ENCODE results near the gene ATL3.
"Not testable (repeated sequence)": the region's sequence is repeated elsewhere in the genome, so short reads cannot be mapped to it uniquely, and the experiment has no call there.

ATL3 gene, protein sequence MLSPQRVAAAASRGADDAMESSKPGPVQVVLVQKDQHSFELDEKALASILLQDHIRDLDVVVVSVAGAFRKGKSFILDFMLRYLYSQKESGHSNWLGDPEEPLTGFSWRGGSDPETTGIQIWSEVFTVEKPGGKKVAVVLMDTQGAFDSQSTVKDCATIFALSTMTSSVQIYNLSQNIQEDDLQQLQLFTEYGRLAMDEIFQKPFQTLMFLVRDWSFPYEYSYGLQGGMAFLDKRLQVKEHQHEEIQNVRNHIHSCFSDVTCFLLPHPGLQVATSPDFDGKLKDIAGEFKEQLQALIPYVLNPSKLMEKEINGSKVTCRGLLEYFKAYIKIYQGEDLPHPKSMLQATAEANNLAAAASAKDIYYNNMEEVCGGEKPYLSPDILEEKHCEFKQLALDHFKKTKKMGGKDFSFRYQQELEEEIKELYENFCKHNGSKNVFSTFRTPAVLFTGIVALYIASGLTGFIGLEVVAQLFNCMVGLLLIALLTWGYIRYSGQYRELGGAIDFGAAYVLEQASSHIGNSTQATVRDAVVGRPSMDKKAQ

DNA sequence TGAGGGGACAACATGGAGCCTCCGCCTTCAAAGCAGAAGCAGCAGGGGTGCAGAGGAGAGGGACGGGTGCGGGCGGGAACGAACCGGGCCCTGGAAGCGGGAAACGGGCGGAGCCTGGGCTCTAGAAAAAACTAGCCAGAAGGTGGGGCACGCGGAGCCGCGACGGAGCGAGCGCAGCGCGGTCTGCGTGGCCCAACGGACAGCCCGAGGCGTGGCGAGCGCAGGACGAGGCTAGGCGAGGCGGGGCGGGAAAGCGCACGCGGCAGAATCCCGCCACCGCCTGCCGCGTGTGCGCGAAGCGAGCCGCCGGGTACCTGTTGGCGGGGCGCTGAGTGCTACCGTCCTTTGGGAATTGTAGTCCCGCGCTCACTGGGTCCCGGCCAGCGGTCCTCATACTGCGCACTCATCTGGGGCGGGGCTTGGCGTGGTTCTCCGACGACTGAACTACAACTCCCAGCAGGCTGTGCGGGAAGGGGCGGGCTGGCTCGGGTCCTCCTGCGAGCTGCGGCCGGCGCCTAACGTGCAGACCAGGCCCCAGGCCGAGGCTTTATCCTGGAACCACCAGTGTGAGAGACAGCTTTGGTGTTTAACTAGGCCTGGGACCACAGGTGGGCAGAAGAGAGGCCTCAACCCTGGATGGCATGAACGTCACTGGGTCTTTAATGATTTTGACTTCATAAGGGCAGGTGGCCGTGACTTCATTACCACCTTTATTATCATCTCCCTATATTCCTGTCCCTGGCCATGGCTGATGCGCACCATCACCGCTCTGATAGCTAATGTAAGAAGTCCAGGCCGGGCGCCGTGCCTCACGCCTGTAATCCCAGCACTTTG, at the start of gene ATL3:
TSS of gene ATL3 (minus strand) at position 55 of the 834 bp plus-strand sequence. CDS start at position 14, 41 bp downstream.
- FAIRE-seq, result no peak
- DNase-seq (ENCODE audit: insufficient read length, low spot score), result peak; percentile 88

DNA sequence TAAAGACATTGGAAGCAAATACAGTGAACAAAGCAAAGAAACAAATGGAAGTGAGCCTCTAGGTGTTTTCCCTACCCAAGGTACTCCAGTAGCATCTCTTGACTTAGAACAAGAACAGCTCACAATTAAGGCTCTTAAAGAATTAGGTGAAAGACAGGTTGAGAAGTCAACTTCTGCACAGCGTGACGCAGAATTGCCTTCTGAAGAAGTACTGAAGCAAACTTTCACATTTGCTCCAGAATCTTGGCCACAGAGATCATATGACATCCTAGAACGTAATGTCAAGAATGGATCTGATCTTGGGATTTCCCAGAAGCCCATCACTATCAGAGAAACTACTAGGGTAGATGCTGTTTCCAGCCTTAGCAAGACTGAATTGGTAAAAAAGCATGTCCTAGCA, 49.4 kb upstream of the ATL3 start:
- DNase-seq (ENCODE audit: insufficient read length, low spot score), result no peak
- no peak for FAIRE-seq

DNA sequence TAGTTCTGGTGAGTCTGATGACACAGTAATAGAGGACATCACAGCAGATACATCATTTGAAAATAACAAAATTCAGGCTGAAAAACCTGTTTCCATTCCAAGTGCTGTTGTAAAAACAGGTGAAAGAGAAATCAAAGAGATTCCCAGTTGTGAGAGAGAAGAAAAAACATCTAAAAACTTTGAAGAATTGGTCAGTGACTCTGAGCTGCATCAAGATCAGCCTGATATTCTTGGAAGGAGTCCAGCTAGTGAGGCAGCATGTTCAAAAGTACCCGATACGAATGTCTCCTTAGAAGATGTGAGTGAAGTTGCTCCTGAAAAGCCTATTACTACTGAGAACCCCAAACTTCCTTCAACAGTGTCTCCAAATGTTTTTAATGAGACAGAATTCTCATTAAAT, 48.8 kb upstream of the ATL3 start:
- FAIRE-seq (no peak), DNase-seq (ENCODE audit: insufficient read length, low spot score) (no peak)

DNA sequence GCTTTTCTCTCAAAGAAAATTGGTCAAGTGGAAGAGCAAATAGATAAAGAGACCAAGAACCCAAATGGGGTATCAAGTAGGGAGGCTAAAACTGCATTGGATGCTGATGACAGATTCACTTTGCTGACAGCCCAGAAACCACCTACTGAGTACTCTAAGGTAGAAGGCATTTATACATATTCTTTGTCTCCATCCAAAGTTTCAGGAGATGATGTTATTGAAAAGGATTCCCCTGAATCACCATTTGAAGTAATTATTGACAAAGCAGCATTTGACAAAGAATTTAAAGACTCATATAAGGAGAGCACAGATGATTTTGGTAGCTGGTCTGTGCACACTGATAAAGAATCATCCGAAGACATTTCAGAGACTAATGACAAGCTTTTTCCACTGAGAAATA, 47.8 kb upstream of the ATL3 start:
- no peak for FAIRE-seq

DNA sequence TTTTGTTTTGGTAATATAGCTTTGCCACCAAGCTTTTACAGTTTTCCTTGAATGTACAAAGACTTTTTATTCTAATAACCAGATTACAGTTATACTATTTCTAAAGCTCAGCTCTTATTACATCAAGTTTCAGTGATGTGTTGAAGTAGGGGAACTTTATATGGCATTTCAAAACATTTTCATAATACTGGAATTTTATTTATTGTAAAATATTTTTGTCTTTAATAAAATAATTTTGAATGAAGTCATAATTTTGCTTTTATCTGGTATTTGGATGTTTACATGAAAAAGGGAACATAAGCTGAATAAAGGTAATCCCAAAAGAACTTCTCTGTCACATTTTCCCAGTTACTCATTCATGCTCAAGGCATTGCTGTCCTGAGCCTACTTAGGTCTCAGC, 44.9 kb upstream of the ATL3 start:
- no peak for FAIRE-seq
- no peak for DNase-seq (ENCODE audit: insufficient read length, low spot score)

More for the DNA sequence above, 47.8 kb upstream of the ATL3 start:
- no peak for DNase-seq (ENCODE audit: insufficient read length, low spot score)

DNA sequence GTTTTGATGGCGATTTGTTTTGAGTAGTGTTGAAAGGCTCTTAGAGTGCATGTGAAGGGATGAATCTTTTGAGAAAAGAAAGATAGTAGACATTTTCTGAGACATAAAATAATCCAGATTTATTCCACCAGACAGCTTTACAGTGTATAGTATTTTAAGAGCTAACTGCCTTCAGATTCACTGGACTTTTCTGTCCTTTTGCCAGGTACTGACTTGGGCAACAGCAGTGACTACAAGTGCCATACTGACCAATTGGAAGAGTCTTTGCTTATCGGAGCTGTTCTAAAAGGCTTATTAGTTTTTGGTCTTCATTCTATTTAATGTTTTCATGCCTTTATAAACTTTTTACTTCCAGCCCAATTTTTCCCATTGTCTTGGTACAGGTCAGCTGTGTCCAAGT, 42.6 kb upstream of the ATL3 start:
- FAIRE-seq, result no peak

DNA sequence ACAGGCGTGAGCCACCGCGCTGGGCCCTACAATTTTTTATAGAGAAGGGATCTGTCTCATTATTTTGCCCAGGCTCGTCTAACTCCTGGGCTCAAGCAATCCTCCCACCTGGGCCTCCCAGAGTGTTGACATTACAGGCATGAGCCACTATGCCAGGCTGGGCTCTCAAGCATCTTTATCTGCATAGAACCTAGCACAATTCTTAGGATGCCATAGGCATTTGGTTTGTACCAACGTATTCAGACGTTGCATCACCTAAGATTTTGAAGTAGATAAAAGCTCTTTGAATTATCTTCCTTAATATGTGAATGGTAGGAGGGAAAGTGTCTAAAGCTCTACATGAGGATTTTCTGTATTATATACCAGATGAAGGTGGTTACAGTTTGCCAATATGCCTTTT, 40.7 kb upstream of the ATL3 start:
- DNase-seq (ENCODE audit: insufficient read length, low spot score) (no peak), FAIRE-seq (no peak)

More for the DNA sequence above, 42.6 kb upstream of the ATL3 start:
- DNase-seq (ENCODE audit: insufficient read length, low spot score), result no peak

DNA sequence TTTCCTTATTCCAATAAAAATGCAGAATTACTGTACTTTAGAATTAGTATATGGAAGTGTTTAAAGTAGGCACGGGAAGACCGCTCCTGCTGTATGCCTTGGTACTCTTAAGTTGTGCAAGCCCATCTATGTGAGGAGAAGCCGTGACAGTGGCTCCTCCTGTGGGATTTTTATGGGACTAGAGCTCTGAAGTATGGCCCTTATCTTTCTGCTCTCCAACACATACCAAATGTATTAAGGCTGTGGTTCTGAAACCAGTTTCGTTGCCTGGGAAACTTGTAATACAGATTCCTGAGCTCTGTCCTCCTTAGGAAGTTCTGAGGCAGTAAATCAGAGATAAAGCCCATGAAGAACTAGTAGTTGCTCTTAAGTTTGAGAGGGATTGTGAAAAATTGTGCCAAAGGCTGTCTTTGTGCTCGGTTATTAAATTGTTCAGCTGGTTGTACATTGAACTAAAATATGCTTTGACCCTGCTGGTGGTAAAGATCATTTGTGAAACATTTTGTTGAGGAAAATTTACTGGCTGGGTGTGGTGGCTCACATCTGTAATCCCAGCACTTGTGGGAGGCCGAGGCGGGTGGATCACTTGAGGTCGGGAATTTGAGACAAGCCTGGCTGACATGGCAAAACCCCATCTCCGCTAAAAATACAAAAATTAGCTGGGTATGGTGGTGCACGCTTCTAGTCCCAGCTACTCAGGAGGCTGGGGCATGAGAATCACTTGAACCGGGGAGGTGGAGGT, 39.5 kb upstream of the ATL3 start:
- DNase-seq (ENCODE audit: insufficient read length, low spot score), result no peak
- no peak for FAIRE-seq

DNA sequence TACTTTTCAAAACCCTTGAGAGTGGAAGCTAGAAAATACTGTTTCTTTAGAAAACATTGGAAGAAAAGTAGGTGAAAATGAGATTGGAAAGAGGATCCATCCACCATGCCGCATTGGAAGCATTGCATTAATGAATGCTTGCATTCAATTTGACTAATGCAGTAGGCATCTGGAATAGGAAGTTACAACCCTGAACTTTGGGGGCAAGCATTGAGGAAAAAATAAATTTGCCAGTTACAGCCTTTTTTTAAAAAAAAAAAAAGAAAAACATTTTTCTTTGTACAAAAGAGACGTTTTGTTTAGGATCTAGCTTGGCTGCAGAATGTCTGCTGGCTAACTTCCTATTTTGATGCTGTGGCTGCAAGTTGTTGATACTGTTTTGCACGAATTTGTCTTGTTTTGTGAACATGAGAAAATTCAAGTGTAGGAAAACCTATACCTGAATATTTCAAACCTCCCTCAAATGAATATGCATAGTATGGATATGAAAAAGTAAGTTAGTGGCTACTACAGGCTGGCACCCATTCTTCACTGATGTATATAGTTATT, 38.2 kb upstream of the ATL3 start:
- DNase-seq (ENCODE audit: insufficient read length, low spot score) (no peak), FAIRE-seq (no peak)

DNA sequence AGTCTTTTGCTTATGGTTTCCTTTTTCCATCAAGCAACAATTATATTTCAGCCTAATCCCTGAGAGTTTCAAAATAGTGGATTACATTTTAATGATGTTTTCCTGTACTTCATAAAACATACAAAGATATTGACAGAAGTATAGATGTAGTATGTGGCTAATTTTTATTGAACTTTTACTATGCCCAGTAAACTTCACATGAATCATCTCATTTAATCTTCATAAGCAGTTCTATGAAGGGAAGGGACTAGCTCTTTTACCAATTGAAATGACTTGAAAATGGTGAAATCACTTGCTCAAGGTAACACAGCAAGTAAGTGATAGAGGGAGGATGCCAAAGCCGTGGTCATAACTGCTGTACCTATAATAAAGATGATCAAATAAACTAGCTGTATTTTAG, 37.6 kb upstream of the ATL3 start:
- no peak for FAIRE-seq
- no peak for DNase-seq (ENCODE audit: insufficient read length, low spot score)

DNA sequence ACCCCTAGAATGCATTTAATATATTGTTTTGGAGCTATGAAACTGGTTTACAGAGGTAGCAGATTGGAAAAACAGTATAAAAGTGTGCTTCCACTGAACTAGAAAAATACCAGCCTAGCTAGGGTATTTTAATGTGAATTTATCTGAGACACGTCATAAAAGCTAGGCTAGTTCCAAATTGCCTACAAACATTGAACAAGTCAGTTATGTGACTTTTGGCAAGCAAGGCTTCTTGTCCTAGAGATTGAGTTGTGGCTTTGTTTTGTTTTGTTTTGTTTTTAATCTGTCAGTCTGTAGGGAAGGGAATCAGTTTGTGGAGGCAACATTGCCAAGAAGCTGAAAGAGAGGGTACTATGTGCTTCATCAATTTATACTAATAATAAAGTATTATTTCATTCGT, 34.4 kb upstream of the ATL3 start:
- DNase-seq (ENCODE audit: insufficient read length, low spot score) (no peak), FAIRE-seq (no peak)

DNA sequence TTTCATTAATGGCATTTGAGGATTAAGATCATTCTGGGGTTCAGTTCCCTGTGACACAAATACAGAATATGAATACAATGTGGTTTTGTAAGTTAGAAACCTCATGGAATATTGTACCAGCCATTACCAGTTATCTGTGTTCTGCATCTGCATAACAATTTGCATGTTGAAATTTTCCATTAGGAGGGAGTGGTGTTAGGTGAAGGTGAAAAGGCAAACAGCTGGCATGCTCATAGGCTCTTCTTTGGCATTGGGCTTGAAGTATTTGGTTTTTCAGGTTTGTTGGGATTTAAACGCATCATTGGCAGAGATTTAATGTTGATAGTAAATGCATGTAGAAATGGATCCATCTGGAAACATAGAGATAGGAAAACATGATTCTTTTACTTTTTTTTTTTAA, 28.7 kb upstream of the ATL3 start:
- FAIRE-seq (no peak), DNase-seq (ENCODE audit: insufficient read length, low spot score) (no peak)

DNA sequence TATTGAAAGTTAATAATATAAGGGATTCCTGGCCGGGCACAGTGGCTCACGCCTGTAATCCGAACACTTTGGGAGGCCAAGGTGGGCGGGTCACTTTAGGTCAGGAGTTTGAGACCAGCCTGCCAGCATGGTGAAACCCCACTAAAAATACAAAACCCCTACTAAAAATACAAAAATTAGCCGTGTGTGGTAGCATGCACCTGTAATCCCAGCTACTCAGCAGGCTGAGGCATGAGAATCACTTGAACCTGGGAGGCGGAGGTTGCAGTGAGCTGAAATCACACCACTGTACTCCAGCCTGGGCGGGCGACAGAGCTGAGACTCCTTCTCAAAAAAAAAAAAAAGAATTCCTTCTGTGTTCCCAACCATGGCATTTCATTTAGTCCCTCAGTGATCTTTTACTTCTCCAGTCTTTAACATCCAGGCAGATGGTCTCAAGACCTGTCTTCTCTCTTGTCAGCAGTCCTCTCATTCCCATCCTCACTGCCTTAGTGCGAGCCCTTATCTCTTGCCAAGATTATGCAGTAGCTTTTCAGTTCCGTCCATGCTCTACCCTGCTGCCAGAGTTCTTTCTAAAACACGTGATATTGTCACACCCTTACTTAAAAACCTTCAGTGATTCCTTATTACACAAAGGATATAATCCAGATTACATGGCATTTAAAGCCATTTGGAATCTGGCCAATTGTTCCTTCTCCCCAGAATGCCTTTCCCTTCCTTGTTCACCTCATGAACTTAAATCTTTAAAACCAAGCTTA, 28.0 kb upstream of the ATL3 start:
- DNase-seq (ENCODE audit: insufficient read length, low spot score) (no peak), FAIRE-seq (no peak)

DNA sequence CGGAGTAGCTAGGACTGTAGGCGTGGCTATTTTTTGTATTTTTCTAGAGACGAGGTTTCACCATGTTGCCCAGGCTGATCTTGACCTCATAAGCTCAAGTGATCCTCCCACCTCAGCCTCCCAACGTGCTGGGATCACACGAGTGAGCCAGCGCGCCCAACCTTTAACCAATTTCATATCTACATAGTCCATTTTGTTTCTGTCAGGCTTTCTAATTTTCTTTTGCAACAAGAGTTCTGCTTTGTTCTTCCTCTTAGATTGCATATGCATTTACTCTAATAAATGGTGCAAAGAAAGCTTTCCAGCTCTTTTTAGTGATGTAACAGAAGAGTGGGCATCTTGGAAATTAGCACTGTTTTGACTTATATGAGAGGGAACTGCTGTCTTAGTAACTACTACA, 23.4 kb upstream of the ATL3 start:
- DNase-seq (ENCODE audit: insufficient read length, low spot score), result no peak
- FAIRE-seq, result no peak

DNA sequence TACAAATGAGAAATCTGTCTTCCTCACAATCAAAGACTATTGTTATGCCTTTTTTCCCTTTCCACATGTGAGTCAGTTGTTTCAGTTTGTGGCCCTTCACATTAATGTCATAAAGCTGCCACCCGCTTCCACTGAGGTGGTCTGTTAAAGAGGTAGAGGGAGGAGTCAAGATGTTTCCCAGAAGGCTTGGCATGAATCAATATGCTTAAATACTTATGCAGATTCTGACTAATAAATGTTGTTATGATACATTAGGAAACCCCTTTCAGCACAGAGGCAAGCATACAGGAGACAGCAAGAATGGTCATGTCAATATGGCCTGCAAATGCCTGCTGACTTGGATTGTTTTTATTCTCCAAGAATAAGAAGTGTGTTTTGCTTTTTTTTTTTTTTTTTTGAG, 16.7 kb upstream of the ATL3 start:
- no peak for DNase-seq (ENCODE audit: insufficient read length, low spot score)
- no peak for FAIRE-seq

DNA sequence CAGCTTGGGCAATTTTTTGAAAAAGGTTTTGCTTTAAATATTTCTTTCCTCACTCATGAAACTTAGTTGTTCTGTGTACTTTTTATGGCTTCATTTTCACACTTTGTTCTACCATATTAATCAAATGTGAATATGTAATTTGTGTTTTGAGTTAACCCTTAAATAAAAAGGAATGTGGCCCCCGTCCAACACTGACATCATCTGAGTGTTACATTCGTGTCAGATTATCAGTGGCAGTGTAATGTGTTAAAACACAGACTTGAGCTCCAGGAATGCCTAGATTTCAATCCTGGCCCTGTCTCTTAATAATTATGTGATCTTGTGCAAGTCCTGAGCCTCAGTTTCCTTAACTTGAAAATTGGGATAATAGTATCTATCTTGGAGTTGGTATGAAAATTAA, 15.8 kb upstream of the ATL3 start:
- FAIRE-seq, result no peak
- DNase-seq (ENCODE audit: insufficient read length, low spot score), result no peak

DNA sequence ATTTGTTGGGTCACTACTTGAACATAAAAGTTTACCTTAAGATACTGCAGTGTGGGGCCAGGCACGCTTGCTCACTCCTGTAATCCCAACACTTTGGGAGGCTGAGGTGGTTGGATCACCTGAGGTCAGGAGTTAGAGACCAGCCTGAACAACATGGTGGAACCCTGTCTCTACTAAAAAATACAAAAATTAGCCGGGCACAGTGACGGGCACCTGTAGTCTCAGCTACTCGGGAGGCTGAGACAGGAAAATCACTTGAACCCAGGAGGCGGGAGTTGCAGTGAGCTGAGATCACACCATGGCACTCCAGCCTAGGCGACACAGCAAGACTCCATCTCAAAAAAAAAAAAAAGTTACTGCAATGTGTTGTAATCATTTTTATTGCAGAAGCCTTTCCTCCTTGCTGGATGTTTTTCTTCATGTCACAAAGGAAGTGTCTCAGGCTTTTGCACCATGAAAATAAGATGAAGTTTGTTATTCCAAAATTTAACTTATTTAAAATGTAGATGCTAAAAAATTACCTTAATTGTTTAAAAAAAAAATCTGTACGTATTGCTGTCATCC, 14.1 kb upstream of the ATL3 start:
- not testable (repeated sequence) for DNase-seq (ENCODE audit: insufficient read length, low spot score); FAIRE-seq

DNA sequence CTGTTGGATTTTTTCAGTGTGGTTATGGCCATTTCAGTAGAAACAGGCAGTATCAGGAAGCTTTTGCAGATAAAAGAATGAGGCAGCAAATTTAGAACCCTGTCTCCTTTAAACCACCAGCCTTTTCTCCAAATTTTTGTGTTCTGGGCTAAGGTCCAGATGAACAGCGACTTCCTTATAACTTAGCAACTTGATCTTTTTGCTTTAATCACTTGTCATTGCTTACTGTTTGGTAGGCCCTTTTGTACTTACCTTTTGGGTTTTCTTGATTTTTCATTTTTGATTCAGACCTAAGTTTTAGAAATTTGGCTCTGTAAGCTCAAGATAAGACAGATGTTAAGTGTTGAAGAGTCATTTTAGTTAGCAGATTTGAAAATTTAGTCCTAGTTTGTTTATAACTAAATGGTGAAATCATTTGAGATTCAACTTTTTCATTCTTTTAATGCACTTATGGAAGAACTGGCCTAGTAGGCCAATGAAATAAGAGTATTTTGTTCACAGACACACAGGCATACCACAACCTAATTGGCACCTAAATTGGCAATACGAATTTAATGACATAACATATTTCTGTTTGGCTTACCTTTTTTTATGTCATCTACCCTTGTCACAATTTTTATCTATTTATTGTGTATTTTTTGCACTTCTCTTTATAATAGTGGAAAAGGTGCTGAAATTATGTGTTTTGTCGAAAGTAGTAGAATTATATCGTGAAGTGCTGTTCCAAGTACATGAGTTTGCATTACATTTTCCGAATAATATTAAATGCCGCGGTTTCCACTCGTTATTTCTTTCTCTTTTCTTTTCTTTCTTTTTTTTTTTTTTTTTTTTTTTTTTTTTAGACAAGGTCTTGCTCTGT, 12.2 kb upstream of the ATL3 start:
- no peak for FAIRE-seq
- no peak for DNase-seq (ENCODE audit: insufficient read length, low spot score)
